Measurements from ENCODE around the gene HTT. TPM values are rescaled to one million over a fixed set of nuclear protein-coding genes. Genes with fewer than 3 reads are reported as not detected.

The HTT gene
- total RNA-seq, 2 donors from 2014 or later = 18.1 to 30.5 TPM

GRCh38 chr4:3201718-3202702 is 127.5 kb downstream of the HTT start:
- Histone ChIP-seq H3K4me1 (peaks cover 0 to 9% of the 10 kb centered on the region in 2 donors), H3K36me3 (peaks cover 26% of the 10 kb centered on the region), H3K27ac (no peak overlapping the region), H3K4me3 (no peak overlapping the region), H3K9me3 (no peaks in the 10 kb centered on the region), H3K27me3 (no peaks in the 10 kb centered on the region)
- no peak for TF ChIP-seq CTCF (IDR thresholded peaks at IDR 0.05)
- DNase-seq (ENCODE audit: low spot score) = no peak

GRCh38 chr4:3202836-3203820 is 128.6 kb downstream of the HTT start:
- H3K4me1 ChIP-seq = peaks cover 0 to 9% of the 10 kb centered on the region in 2 donors
- no peak overlapping the region for H3K4me3 ChIP-seq
- H3K9me3 ChIP-seq = no peaks in the 10 kb centered on the region
- TF ChIP-seq CTCF (IDR thresholded peaks at IDR 0.05) = no peak
- no peak for DNase-seq (ENCODE audit: low spot score)
- peaks cover 35% of the 10 kb centered on the region for H3K36me3 ChIP-seq
- H3K27me3 ChIP-seq = no peaks in the 10 kb centered on the region
- peak overlapping the region in 1 of 2 donors; percentile 35 for H3K27ac ChIP-seq

- no peak overlapping the region for H3K4me3 ChIP-seq
- no peaks in the 10 kb centered on the region for H3K9me3 ChIP-seq
- no peak for TF ChIP-seq CTCF (IDR thresholded peaks at IDR 0.05)
- peak overlapping the region in 1 of 2 donors; percentile 35 for H3K27ac ChIP-seq
- H3K36me3 ChIP-seq = peaks cover 36% of the 10 kb centered on the region
- DNase-seq (ENCODE audit: low spot score) = no peak
- no peaks in the 10 kb centered on the region for H3K27me3 ChIP-seq
- peaks cover 0 to 9% of the 10 kb centered on the region in 2 donors for H3K4me1 ChIP-seq
Observed at GRCh38 chr4:3203971-3204431, 129.5 kb downstream of the HTT start.

- no peak for TF ChIP-seq CTCF (IDR thresholded peaks at IDR 0.05)
- H3K36me3 ChIP-seq = peaks cover 47% of the 10 kb centered on the region
- H3K9me3 ChIP-seq = no peaks in the 10 kb centered on the region
- no peak overlapping the region for H3K27ac ChIP-seq
- peaks cover 0 to 9% of the 10 kb centered on the region in 2 donors for H3K4me1 ChIP-seq
- no peak for DNase-seq (ENCODE audit: low spot score)
- H3K27me3 ChIP-seq = no peaks in the 10 kb centered on the region
- no peak overlapping the region for H3K4me3 ChIP-seq
Observed at GRCh38 chr4:3205995-3206394, 131.5 kb downstream of the HTT start.

- DNase-seq (ENCODE audit: low spot score) = no peak
- Histone ChIP-seq H3K4me3 (no peak overlapping the region), H3K4me1 (peaks cover 0 to 9% of the 10 kb centered on the region in 2 donors), H3K27ac (no peak overlapping the region), H3K9me3 (no peaks in the 10 kb centered on the region), H3K36me3 (peaks cover 50% of the 10 kb centered on the region), H3K27me3 (no peaks in the 10 kb centered on the region)
- TF ChIP-seq CTCF (IDR thresholded peaks at IDR 0.05) = no peak
Observed at GRCh38 chr4:3206439-3207100, 132.1 kb downstream of the HTT start.
